Caco-2 (cell line): ENCODE data around the gene MRPL42. TPM values are rescaled to one million over a fixed set of nuclear protein-coding genes. Genes with fewer than 3 reads are reported as not detected.

ENCODE experiments used
- BruUV-seq: library from RNA; stranded (reverse); fragments of 400-500 nt; replicated peaks from 2 replicates; lab custom pipeline; 2021; lab: Mats Ljungman, UMichigan
- CTCF ChIA-PET: fragments of 300-600 bp; sonication (Branson Sonifier 250); formaldehyde crosslinking; loops from one replicate; lab custom pipeline; 2022; ENCODE audit warnings: antibody characterized with exemption; lab: Charles Lee
- POLR2A ChIA-PET: fragments of 300-600 bp; sonication (Branson Sonifier 250); formaldehyde crosslinking; loops from one replicate; lab custom pipeline; 2022; ENCODE audit warnings: antibody characterized with exemption; lab: Charles Lee
- DNase-seq, 2 experiments: peaks; one replicate each; pipeline versions ENCODE4 v3.0.0 to v3.0.0-alpha.2; 2020 to 2022
- H3K27me3 ChIP-seq: replicated peaks from 2 replicates; pipeline ENCODE4 v1.6.0; 2011; ENCODE audit warnings: low read length; ENCODE audit not compliant: control insufficient read depth, insufficient read depth
- H3K36me3 ChIP-seq: 2 replicates; pipeline ENCODE4 v1.5.1; 2011; ENCODE audit warnings: low read length; ENCODE audit not compliant: control insufficient read depth, insufficient read depth
- H3K4me1 ChIP-seq: fragments of 250-450 bp; sonication (Bioruptor Pico); 2 replicates; pipeline ENCODE4 v1.5.1; 2020; ENCODE audit warnings: mild to moderate bottlenecking
- H3K4me3 ChIP-seq: 2 replicates; pipeline ENCODE4 v1.5.1; 2011; ENCODE audit warnings: low read depth, mild to moderate bottlenecking, control low read depth, low read length
- H3K9me3 ChIP-seq: fragments of 250-450 bp; sonication (Bioruptor Pico); 2 replicates; pipeline ENCODE4 v1.5.1; 2020; ENCODE audit warnings: mild to moderate bottlenecking, moderate library complexity
- H3K27ac Mint-ChIP-seq: one replicate; pipeline ENCODE4 v1.8.0; 2022; ENCODE audit warnings: mixed read lengths; ENCODE audit not compliant: unreplicated experiment
- H3K27me3 Mint-ChIP-seq: one replicate; pipeline ENCODE4 v1.8.0; 2022; ENCODE audit warnings: mixed read lengths; ENCODE audit not compliant: insufficient read depth, unreplicated experiment
- H3K36me3 Mint-ChIP-seq: one replicate; pipeline ENCODE4 v1.8.0; 2022; ENCODE audit warnings: mild to moderate bottlenecking, mixed read lengths; ENCODE audit not compliant: insufficient read depth, unreplicated experiment
- H3K4me1 Mint-ChIP-seq: one replicate; pipeline ENCODE4 v1.8.0; 2022; ENCODE audit warnings: low read depth, mixed read lengths; ENCODE audit not compliant: unreplicated experiment
- H3K4me3 Mint-ChIP-seq: one replicate; pipeline ENCODE4 v1.8.0; 2022; ENCODE audit warnings: mild to moderate bottlenecking, moderate library complexity, mixed read lengths; ENCODE audit not compliant: unreplicated experiment
- H3K9me3 Mint-ChIP-seq: one replicate; pipeline ENCODE4 v1.8.0; 2022; ENCODE audit warnings: mixed read lengths; ENCODE audit not compliant: unreplicated experiment
- CTCF ChIP-seq, 2 experiments: fragments of 200-600 bp in 1 of 2; IDR thresholded peaks; 1 replicate in 1 of 2; 2 replicates in 1 of 2; pipeline versions ENCODE4 v1.5.1 to v1.8.0; 2011 to 2022; ENCODE audit warnings: antibody characterized with exemption in 1 of 2, control low read depth in 1 of 2, inconsistent platforms in 1 of 2, low read depth in 1 of 2, low read length in 1 of 2, mild to moderate bottlenecking in 1 of 2, moderate library complexity in 1 of 2; ENCODE audit not compliant: insufficient read depth in 1 of 2, severe bottlenecking in 1 of 2, unreplicated experiment in 1 of 2
- intact Hi-C: fragments of 100-400 bp; cut with micrococcal nuclease; formaldehyde crosslinking; loops from one replicate; pipeline ENCODE4 v1.10.0; 2022; ENCODE audit not compliant: unreplicated experiment
- total RNA-seq: library from RNA; stranded (reverse); gene quantifications from 2 replicates; pipeline ENCODE4 v1.2.3, GENCODE V29; 2022

The MRPL42 gene
- total RNA-seq, 1 experiment from 2014 or later: 77.0 TPM

- H3K36me3 ChIP-seq: no peaks in the 10 kb centered on the region
- H3K27me3 ChIP-seq: no peaks in the 10 kb centered on the region
- no peaks in the 10 kb centered on the region for H3K27me3 Mint-ChIP-seq
- no peak overlapping the region for H3K4me3 Mint-ChIP-seq
- H3K9me3 ChIP-seq: no peaks in the 10 kb centered on the region; the same call in 1 of the 2 replicates
- BruUV-seq: no TSS peak
- no peak overlapping the region for H3K4me3 ChIP-seq
- H3K4me1 ChIP-seq: peaks cover 21% of the 10 kb centered on the region
- no peak overlapping the region for H3K27ac Mint-ChIP-seq
- DNase-seq: no peak
- TF ChIP-seq CTCF (IDR thresholded peaks at IDR 0.05; ENCODE audit: insufficient read depth in 1 of 2, low read depth in 1 of 2, low read length in 1 of 2, severe bottlenecking in 1 of 2, unreplicated experiment in 1 of 2): no peak
- intact Hi-C loops: loop anchor here (10.0 kb wide), 1 partner anchor 455 kb away; no protein-coding TSS in a partner anchor
- H3K9me3 Mint-ChIP-seq: no peaks in the 10 kb centered on the region
- H3K4me1 Mint-ChIP-seq: peaks cover 29% of the 10 kb centered on the region
- ChIA-PET CTCF (no interaction called here), POLR2A (no interaction called here)
- no peaks in the 10 kb centered on the region for H3K36me3 Mint-ChIP-seq
Observed at GRCh38 chr12:93519859-93520258, 52.5 kb downstream of the MRPL42 start.

- H3K9me3 Mint-ChIP-seq: no peaks in the 10 kb centered on the region
- Histone ChIP-seq H3K4me1 (peaks cover 24% of the 10 kb centered on the region), H3K36me3 (no peaks in the 10 kb centered on the region), H3K9me3 (no peaks in the 10 kb centered on the region; the same call in 1 of the 2 replicates), H3K4me3 (no peak overlapping the region), H3K27me3 (no peaks in the 10 kb centered on the region)
- DNase-seq: no peak
- H3K27ac Mint-ChIP-seq: no peak overlapping the region
- POLR2A ChIA-PET: no interaction called here
- H3K4me1 Mint-ChIP-seq: peaks cover 29% of the 10 kb centered on the region
- intact Hi-C loops: loop anchor here (10.0 kb wide), 1 partner anchor 454 kb away; no protein-coding TSS in a partner anchor
- no peaks in the 10 kb centered on the region for H3K36me3 Mint-ChIP-seq
- no peaks in the 10 kb centered on the region for H3K27me3 Mint-ChIP-seq
- TF ChIP-seq CTCF (IDR thresholded peaks at IDR 0.05; ENCODE audit: insufficient read depth in 1 of 2, low read depth in 1 of 2, low read length in 1 of 2, severe bottlenecking in 1 of 2, unreplicated experiment in 1 of 2): no peak
- CTCF ChIA-PET: no interaction called here
- no peak overlapping the region for H3K4me3 Mint-ChIP-seq
- BruUV-seq: no TSS peak
Observed at GRCh38 chr12:93520454-93520853, 53.1 kb downstream of the MRPL42 start.

DNA sequence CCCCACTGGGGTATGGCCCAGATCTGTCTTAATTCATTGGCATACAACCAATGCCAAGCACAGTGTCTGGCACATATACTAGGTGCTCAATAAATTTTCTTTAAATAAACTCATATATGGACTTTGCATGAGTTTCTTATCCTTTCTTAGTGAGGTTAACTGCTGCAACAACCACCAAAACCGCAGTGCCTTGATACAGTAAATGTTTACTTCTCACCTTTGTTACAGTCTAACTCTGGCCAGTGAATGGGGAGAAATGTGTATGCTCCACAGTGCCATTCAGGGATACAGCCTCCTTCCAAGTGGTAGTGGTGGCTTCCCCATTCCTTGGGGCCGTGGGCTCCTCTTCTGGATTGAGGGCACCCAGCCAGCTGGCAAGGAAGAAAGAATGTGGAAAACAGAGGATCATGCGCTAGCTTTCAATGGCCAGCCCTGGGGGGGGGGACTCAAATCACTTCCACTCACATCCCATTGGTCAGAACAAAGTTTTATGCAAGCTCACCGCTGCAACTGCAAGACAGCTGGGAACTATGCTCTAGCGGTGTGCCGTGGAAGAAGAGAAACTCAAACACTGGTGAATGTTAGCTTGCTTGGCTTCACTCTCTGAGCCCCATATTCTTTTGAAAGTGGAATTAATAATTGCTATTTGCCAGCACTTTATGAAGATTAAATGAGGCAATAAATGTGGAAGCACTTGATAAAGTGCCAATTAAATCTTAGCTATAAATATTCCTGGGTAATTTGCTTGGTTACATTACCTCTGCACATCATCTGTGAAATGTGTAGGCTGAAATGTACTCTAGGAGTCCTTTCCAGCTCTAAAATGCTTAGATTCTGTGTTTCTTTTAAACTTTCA lies 54.1 kb downstream of the MRPL42 start:
- DNase-seq: no peak
- BruUV-seq: no TSS peak
- intact Hi-C loops: loop anchor here (10.0 kb wide), 1 partner anchor 453 kb away; no protein-coding TSS in a partner anchor
- H3K9me3 Mint-ChIP-seq: no peaks in the 10 kb centered on the region
- Histone ChIP-seq H3K4me1 (peaks cover 28% of the 10 kb centered on the region), H3K27me3 (no peaks in the 10 kb centered on the region), H3K4me3 (no peak overlapping the region), H3K36me3 (no peaks in the 10 kb centered on the region), H3K9me3 (no peaks in the 10 kb centered on the region; the same call in 1 of the 2 replicates)
- H3K27ac Mint-ChIP-seq: no peak overlapping the region
- H3K36me3 Mint-ChIP-seq: no peaks in the 10 kb centered on the region
- no peaks in the 10 kb centered on the region for H3K27me3 Mint-ChIP-seq
- TF ChIP-seq CTCF (IDR thresholded peaks at IDR 0.05; ENCODE audit: insufficient read depth in 1 of 2, low read depth in 1 of 2, low read length in 1 of 2, severe bottlenecking in 1 of 2, unreplicated experiment in 1 of 2): no peak
- ChIA-PET CTCF (no interaction called here), POLR2A (no interaction called here)
- H3K4me3 Mint-ChIP-seq: no peak overlapping the region
- peaks cover 39% of the 10 kb centered on the region for H3K4me1 Mint-ChIP-seq
